ENCODE results near the gene NOC2L. TPM values are rescaled to one million over a fixed set of nuclear protein-coding genes. Genes with fewer than 3 reads are reported as not detected.

NOC2L gene
- total and polyA plus RNA-seq, 9 of the 15 experiments (the other 6 are each of a cell fraction or from before 2014, with no cell fraction given) = 4.0 to 410 (median 200) TPM

- Histone ChIP-seq H4K20me1 (replicated peaks; ENCODE audit: control insufficient read depth, insufficient read depth, low read length) (no peaks in the 10 kb centered on the region; the same call in 1 of the 2 replicates), H3K4me3 (peak overlapping the region; percentile 48), H3K4me1 (replicated peaks in 1 of 2; ENCODE audit: control insufficient read depth in 2 of 2, insufficient read depth in 2 of 2, low read length in 2 of 2) (peaks cover 12 to 64% of the 10 kb centered on the region in 2 experiments), H3K9me1 (ENCODE audit: control insufficient read depth, insufficient read depth, low read length) (no peaks in the 10 kb centered on the region), H3K36me3 (ENCODE audit: control insufficient read depth, insufficient read depth, low read length) (no peaks in the 10 kb centered on the region), H3K27me3 (ENCODE audit: control insufficient read depth in 2 of 2, insufficient read depth in 2 of 2, low read length in 2 of 2) (peaks cover 9 to 22% of the 10 kb centered on the region in 2 experiments; a peak in 4 of 5 replicates), H3K9ac (ENCODE audit: insufficient read depth in 1 of 2, low read depth in 2 of 2, low read length in 2 of 2) (peak overlapping the region; percentile 23 to 91; a peak in 2 of 4 replicates), H3K79me2 (ENCODE audit: control insufficient read depth, insufficient read depth, low read length) (no peaks in the 10 kb centered on the region), H3K27ac (ENCODE audit: extremely low read depth, low read depth, low read length) (no peak overlapping the region), H2AFZ (ENCODE audit: low read depth, low read length) (peak overlapping the region; percentile 57; the same call in 1 of the 2 replicates), H3K9me3 (replicated peaks; ENCODE audit: control insufficient read depth, insufficient read depth, low read depth, low read length) (no peaks in the 10 kb centered on the region), H3K4me2 (ENCODE audit: insufficient read depth, low read length) (peak overlapping the region; percentile 63)
- intact Hi-C loops (cut with micrococcal nuclease) = loop anchor here (2.0 kb wide), 1 partner anchor 73 kb away; no protein-coding TSS in a partner anchor
- DNase-seq (ENCODE audit: extremely low read depth in 1 of 4, low spot score in 3 of 4) (no peak), FAIRE-seq (no peak), ATAC-seq (no peak; the same call in 2 of the 3 replicates)
- POLR2A ChIA-PET = interaction anchor here (1.0 to 1.1 kb wide), 2 partner anchors 17 to 19 kb away, joined by 3 to 5 read pairs; no protein-coding TSS in a partner anchor
- in situ Hi-C loops (cut with MboI) = no loop called here
- TF ChIP-seq ELF2 (CRISPR knock-in tag; IDR thresholded peaks at IDR 0.05) (no peak), HMGN3 (IDR thresholded peaks at IDR 0.05; ENCODE audit: borderline replicate concordance, extremely low read depth, insufficient read length, low read depth, low read length) (peak; percentile 33), THAP12 (CRISPR knock-in tag; IDR thresholded peaks at IDR 0.05) (0 out of 2 replicates have a peak, but pooled peaks have one; percentile 22)
- 71% methylated on average over 19 of the region's 21 CpGs for WGBS (ENCODE audit: insufficient coverage, low coverage, missing lambda C conversion rate)
- no TSS peak for BruUV-seq (replicated peaks)
- CTCF ChIA-PET (ENCODE audit: low intra/inter-chr PET ratio) = interaction anchor here (0.7 to 1.5 kb wide), 4 partner anchors 35 to 387 kb away, joined by 3 to 12 read pairs (median 4); no protein-coding TSS in a partner anchor
These were observed 55.3 kb downstream of the NOC2L start for GRCh38 chr1:903721-904271.
